ENCODE data around the gene ACYP2. TPM values are rescaled to one million over a fixed set of nuclear protein-coding genes. Genes with fewer than 3 reads are reported as not detected.
A peak's percentile ranks its signal among the peaks of the same experiment; 100 is the strongest.
"Not testable (repeated sequence)": the region's sequence is repeated elsewhere in the genome, so short reads cannot be mapped to it uniquely, and the experiment has no call there.

Gene ACYP2
- 10 to 100 TPM; 10.3 to 44.3 (median 21.7) TPM for total RNA-seq

DNA sequence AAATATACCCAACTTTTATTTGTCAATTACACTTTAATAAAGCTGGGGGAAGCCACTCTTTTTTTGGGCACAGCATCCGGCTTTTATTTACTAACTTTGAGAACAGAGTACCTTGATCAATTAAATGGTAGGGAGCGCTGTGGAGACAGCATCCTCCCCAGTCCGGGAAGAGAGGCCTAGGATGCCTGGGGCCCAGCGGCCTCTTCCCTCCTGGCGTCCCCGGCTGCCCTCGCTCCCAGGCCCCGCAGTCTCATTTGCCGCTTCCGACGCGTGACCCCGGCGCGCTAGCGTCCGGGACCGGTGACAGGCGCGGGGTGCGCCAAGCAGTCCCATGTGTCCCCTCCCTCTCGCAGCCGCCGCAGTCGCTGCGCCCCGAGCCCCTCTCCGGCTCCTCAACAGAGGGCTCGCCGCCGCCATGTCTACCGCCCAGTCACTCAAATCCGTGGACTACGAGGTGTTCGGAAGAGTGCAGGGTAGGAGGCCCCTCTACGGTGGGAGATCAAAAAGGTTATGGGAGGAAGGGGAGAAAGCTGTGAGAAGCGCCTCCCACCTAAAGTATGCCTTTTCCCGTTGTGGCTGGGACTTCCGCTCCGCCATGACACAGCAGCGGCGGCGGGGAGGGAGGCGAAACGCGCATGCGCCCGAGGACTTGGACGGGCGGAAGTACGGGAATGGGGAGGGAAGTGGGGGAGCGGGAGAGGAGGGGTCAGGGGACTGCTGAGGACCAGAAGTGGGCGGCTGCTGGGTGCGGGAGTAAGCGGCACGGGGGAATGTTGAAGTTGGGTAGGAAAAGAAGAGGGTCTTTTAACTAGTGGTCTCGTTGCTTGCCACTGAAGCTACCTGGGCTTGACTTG is at the start of gene ACYP2:
Gene ACYP2 (plus strand): TSS at position 332 of the 854 bp plus-strand sequence.
- peak; percentile 84 to 85 for TF ChIP-seq POLR2A (IDR thresholded peaks at IDR 0.05)
- TF ChIP-seq, protein P1, sequence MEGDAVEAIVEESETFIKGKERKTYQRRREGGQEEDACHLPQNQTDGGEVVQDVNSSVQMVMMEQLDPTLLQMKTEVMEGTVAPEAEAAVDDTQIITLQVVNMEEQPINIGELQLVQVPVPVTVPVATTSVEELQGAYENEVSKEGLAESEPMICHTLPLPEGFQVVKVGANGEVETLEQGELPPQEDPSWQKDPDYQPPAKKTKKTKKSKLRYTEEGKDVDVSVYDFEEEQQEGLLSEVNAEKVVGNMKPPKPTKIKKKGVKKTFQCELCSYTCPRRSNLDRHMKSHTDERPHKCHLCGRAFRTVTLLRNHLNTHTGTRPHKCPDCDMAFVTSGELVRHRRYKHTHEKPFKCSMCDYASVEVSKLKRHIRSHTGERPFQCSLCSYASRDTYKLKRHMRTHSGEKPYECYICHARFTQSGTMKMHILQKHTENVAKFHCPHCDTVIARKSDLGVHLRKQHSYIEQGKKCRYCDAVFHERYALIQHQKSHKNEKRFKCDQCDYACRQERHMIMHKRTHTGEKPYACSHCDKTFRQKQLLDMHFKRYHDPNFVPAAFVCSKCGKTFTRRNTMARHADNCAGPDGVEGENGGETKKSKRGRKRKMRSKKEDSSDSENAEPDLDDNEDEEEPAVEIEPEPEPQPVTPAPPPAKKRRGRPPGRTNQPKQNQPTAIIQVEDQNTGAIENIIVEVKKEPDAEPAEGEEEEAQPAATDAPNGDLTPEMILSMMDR (IDR thresholded peaks at IDR 0.05): peak in 2 of 4 experiments; percentile 10 to 17
- H3K9me3 ChIP-seq: no peaks in the 10 kb centered on the region
- H3K4me1 ChIP-seq: no peaks in the 10 kb centered on the region
- peak within 1 kb of the TSS; percentile 60 to 95 for H3K4me3 ChIP-seq
- DNase-seq: peak; percentile 94
- H3K36me3 ChIP-seq: no peaks in the 10 kb centered on the region
- H3K27me3 ChIP-seq: no peaks in the 10 kb centered on the region
- H3K27ac ChIP-seq: peak within 1 kb of the TSS; percentile 96 to 99
- intact Hi-C loops (cut with DNase I; ENCODE audit: low total_unique reads): no loop called here

DNA sequence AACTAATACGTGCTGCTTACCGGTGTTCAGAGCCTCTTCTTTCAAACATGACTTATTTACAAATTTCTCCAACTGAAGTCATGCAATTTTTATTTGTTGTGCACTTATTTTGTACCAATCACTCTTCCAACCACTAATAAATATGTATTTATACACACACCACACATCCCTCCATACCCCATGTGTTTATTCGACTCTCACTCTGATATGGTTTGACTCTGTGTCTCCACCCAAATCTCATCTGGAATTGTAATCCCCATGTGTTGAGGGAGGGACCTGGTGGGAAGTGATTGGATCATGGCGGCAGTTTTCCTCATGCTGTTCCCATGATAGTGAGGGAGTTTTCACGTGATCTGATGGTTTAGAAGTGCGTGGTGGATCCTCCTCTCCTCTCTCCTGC is 49.5 kb upstream of the ACYP2 start:
- Histone ChIP-seq H3K27ac (no peak overlapping the region), H3K4me1 (no peaks in the 10 kb centered on the region), H3K9me3 (no peaks in the 10 kb centered on the region), H3K4me3 (no peak overlapping the region), H3K27me3 (no peaks in the 10 kb centered on the region), H3K36me3 (no peaks in the 10 kb centered on the region)
- intact Hi-C loops (cut with DNase I; ENCODE audit: low total_unique reads): no loop called here
- TF ChIP-seq POLR2A (IDR thresholded peaks at IDR 0.05): no peak
- TF ChIP-seq, protein P1 (IDR thresholded peaks at IDR 0.05): no peak
- no peak for DNase-seq

DNA sequence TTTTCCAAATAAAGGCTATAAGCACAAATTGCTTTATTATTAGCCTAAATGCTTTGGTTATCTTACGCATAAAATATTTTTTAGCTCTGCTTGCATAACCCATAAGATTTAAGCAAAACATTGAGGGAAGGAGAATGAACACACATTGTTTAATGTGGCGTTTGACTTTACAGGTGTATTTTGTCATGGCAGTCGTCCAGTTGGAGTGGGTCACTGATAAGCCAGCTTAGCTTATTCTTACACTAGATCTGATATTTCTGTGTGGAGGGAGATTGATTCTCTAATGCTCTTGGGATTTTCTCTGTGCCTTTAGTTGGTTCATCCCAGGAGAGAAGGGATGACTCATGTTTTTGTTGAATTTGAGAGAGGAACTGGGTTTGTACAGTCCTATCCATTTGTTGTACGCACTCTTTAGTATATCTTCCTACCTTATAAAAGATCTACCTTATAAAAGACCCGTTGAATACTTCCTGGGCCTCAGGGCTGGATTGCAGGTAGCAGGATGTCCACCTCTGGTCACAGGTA is 47.5 kb upstream of the ACYP2 start:
- no peak overlapping the region for H3K4me3 ChIP-seq
- H3K4me1 ChIP-seq: no peaks in the 10 kb centered on the region
- peak overlapping the region in 1 of 2 donors; percentile 26 for H3K27ac ChIP-seq
- TF ChIP-seq POLR2A (IDR thresholded peaks at IDR 0.05): no peak
- TF ChIP-seq, protein P1 (IDR thresholded peaks at IDR 0.05): no peak
- H3K27me3 ChIP-seq: no peaks in the 10 kb centered on the region
- no peaks in the 10 kb centered on the region for H3K36me3 ChIP-seq
- peak in 1 of 2 donors; percentile 53 for DNase-seq
- no peaks in the 10 kb centered on the region for H3K9me3 ChIP-seq
- intact Hi-C loops (cut with DNase I; ENCODE audit: low total_unique reads): no loop called here

DNA sequence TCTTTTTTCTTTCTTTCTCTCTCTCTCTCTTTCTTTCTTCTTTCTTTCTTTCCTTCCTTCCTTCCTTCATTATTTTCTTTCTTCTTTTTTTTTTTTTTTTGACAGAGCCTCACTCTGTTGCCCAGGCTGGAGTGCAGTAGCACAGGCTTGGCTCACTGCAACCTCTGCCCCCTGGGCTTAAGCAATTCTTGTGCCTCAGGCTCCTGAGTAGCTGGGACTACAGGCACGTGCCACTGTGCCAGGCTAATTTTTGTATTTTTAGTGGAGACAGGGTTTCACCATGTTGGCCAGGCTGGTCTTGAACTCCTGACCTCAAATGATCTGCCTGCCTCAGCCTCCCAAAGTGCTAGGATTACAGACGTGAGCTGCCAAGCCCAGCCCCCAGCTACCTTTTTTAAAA is 42.9 kb upstream of the ACYP2 start:
- H3K4me1 ChIP-seq; H3K4me3 ChIP-seq; H3K27me3 ChIP-seq; DNase-seq; intact Hi-C loops (cut with DNase I; ENCODE audit: low total_unique reads); H3K27ac ChIP-seq; H3K36me3 ChIP-seq; H3K9me3 ChIP-seq: not testable (repeated sequence)

DNA sequence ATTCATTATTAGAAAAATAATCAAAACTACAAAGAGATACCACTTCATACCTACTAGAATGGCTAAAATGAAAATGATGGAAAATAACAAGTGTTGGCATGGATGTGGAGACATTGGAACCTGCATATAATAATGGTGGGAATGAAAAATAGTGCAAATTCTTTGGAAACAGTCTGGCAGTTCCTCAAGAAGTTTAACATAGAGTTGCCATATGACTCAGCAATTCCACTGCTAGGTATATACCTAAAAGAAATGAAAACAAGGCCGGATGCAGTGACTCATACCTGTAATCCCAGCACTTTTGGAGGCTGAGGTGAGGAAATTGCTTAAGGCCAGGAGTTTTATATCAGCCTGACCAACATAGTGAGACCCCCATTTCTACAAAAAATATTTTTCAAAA is 41.6 kb upstream of the ACYP2 start:
- Histone ChIP-seq H3K27ac (no peak overlapping the region), H3K9me3 (no peaks in the 10 kb centered on the region), H3K4me1 (no peaks in the 10 kb centered on the region), H3K27me3 (no peaks in the 10 kb centered on the region), H3K4me3 (no peak overlapping the region), H3K36me3 (no peaks in the 10 kb centered on the region)
- TF ChIP-seq POLR2A (IDR thresholded peaks at IDR 0.05): no peak
- TF ChIP-seq, protein P1 (IDR thresholded peaks at IDR 0.05): no peak
- intact Hi-C loops (cut with DNase I; ENCODE audit: low total_unique reads): no loop called here
- no peak for DNase-seq
